Measurements from ENCODE around the gene PRKAR1B.

PRKAR1B gene

GRCh38 chr7:767580-767940 is 40.5 kb upstream of the PRKAR1B start:
- H3K9me3 Mint-ChIP-seq, result no peaks in the 10 kb centered on the region
- H3K27ac Mint-ChIP-seq, result no peak overlapping the region
- H3K4me3 Mint-ChIP-seq, result no peak overlapping the region
- no peaks in the 10 kb centered on the region for H3K4me1 Mint-ChIP-seq (ENCODE audit: low read depth in 2 of 2)
- DNase-seq (no peak), ATAC-seq (replicated peaks) (no peak)
- peaks cover 12% of the 10 kb centered on the region for H3K36me3 Mint-ChIP-seq (ENCODE audit: insufficient read depth)
- H3K27me3 Mint-ChIP-seq, result no peaks in the 10 kb centered on the region

GRCh38 chr7:765383-765782 is 38.3 kb upstream of the PRKAR1B start:
- Mint-ChIP-seq H3K36me3 (ENCODE audit: insufficient read depth) (peaks cover 21% of the 10 kb centered on the region), H3K9me3 (no peaks in the 10 kb centered on the region), H3K4me3 (no peak overlapping the region), H3K27ac (no peak overlapping the region), H3K27me3 (no peaks in the 10 kb centered on the region), H3K4me1 (ENCODE audit: low read depth in 2 of 2) (no peaks in the 10 kb centered on the region)
- DNase-seq (no peak), ATAC-seq (replicated peaks) (no peak)

GRCh38 chr7:763762-764161 is 36.7 kb upstream of the PRKAR1B start:
- peaks cover 27% of the 10 kb centered on the region for H3K36me3 Mint-ChIP-seq (ENCODE audit: insufficient read depth)
- no peaks in the 10 kb centered on the region for H3K4me1 Mint-ChIP-seq (ENCODE audit: low read depth in 2 of 2)
- no peaks in the 10 kb centered on the region for H3K9me3 Mint-ChIP-seq
- no peak overlapping the region for H3K27ac Mint-ChIP-seq
- H3K4me3 Mint-ChIP-seq, result no peak overlapping the region
- ATAC-seq (replicated peaks) (no peak), DNase-seq (no peak)
- H3K27me3 Mint-ChIP-seq, result no peaks in the 10 kb centered on the region

- DNase-seq, result no peak
- Mint-ChIP-seq H3K4me3 (no peak overlapping the region), H3K36me3 (ENCODE audit: insufficient read depth) (peaks cover 30% of the 10 kb centered on the region), H3K4me1 (ENCODE audit: low read depth in 2 of 2) (no peaks in the 10 kb centered on the region), H3K9me3 (no peaks in the 10 kb centered on the region), H3K27ac (no peak overlapping the region), H3K27me3 (no peaks in the 10 kb centered on the region)
- no peak for ATAC-seq (replicated peaks)
These were observed 35.8 kb upstream of the PRKAR1B start for GRCh38 chr7:762885-763284.

GRCh38 chr7:761631-762030 is 34.5 kb upstream of the PRKAR1B start:
- no peak for ATAC-seq (replicated peaks)
- no peaks in the 10 kb centered on the region for H3K4me1 Mint-ChIP-seq (ENCODE audit: low read depth in 2 of 2)

GRCh38 chr7:761101-761500 is 34.0 kb upstream of the PRKAR1B start:
- H3K27ac Mint-ChIP-seq, result no peak overlapping the region
- H3K27me3 Mint-ChIP-seq, result no peaks in the 10 kb centered on the region

More at GRCh38 chr7:761631-762030, 34.5 kb upstream of the PRKAR1B start:
- Mint-ChIP-seq H3K4me3 (no peak overlapping the region), H3K9me3 (no peaks in the 10 kb centered on the region), H3K27ac (no peak overlapping the region), H3K27me3 (no peaks in the 10 kb centered on the region), H3K36me3 (ENCODE audit: insufficient read depth) (peaks cover 30% of the 10 kb centered on the region)
- no peak for DNase-seq

GRCh38 chr7:760006-760405 is 32.9 kb upstream of the PRKAR1B start:
- Mint-ChIP-seq H3K36me3 (ENCODE audit: insufficient read depth) (peaks cover 28% of the 10 kb centered on the region), H3K27me3 (no peaks in the 10 kb centered on the region), H3K4me3 (no peak overlapping the region), H3K9me3 (no peaks in the 10 kb centered on the region), H3K27ac (no peak overlapping the region), H3K4me1 (ENCODE audit: low read depth in 2 of 2) (no peaks in the 10 kb centered on the region)
- ATAC-seq (replicated peaks) (no peak), DNase-seq (no peak)

More at GRCh38 chr7:761101-761500, 34.0 kb upstream of the PRKAR1B start:
- no peaks in the 10 kb centered on the region for H3K4me1 Mint-ChIP-seq (ENCODE audit: low read depth in 2 of 2)
- DNase-seq (no peak), ATAC-seq (replicated peaks) (no peak)
- H3K9me3 Mint-ChIP-seq, result no peaks in the 10 kb centered on the region
- no peak overlapping the region for H3K4me3 Mint-ChIP-seq
- H3K36me3 Mint-ChIP-seq (ENCODE audit: insufficient read depth), result peaks cover 30% of the 10 kb centered on the region

- Mint-ChIP-seq H3K9me3 (no peaks in the 10 kb centered on the region), H3K4me1 (ENCODE audit: low read depth in 2 of 2) (no peaks in the 10 kb centered on the region), H3K27me3 (no peaks in the 10 kb centered on the region), H3K4me3 (no peak overlapping the region), H3K27ac (no peak overlapping the region), H3K36me3 (ENCODE audit: insufficient read depth) (peaks cover 33% of the 10 kb centered on the region)
- DNase-seq (no peak), ATAC-seq (replicated peaks) (no peak)
These were observed 32.5 kb upstream of the PRKAR1B start for GRCh38 chr7:759569-759968.

- H3K27me3 Mint-ChIP-seq, result no peaks in the 10 kb centered on the region
- no peak for DNase-seq
These were observed 30.7 kb upstream of the PRKAR1B start for GRCh38 chr7:757741-758163.

GRCh38 chr7:756928-757560 is 30.0 kb upstream of the PRKAR1B start:
- Mint-ChIP-seq H3K36me3 (ENCODE audit: insufficient read depth) (peaks cover 33% of the 10 kb centered on the region), H3K4me3 (no peak overlapping the region), H3K4me1 (ENCODE audit: low read depth in 2 of 2) (no peaks in the 10 kb centered on the region), H3K27me3 (no peaks in the 10 kb centered on the region), H3K9me3 (no peaks in the 10 kb centered on the region), H3K27ac (no peak overlapping the region)
- ATAC-seq (replicated peaks) (no peak), DNase-seq (no peak)

More at GRCh38 chr7:757741-758163, 30.7 kb upstream of the PRKAR1B start:
- Mint-ChIP-seq H3K36me3 (ENCODE audit: insufficient read depth) (peaks cover 38% of the 10 kb centered on the region), H3K4me3 (no peak overlapping the region), H3K27ac (no peak overlapping the region), H3K9me3 (no peaks in the 10 kb centered on the region), H3K4me1 (ENCODE audit: low read depth in 2 of 2) (no peaks in the 10 kb centered on the region)
- no peak for ATAC-seq (replicated peaks)

- ATAC-seq (replicated peaks), result no peak
- Mint-ChIP-seq H3K4me1 (ENCODE audit: low read depth in 2 of 2) (no peaks in the 10 kb centered on the region), H3K9me3 (no peaks in the 10 kb centered on the region), H3K27me3 (no peaks in the 10 kb centered on the region), H3K4me3 (no peak overlapping the region), H3K27ac (no peak overlapping the region), H3K36me3 (ENCODE audit: insufficient read depth) (peaks cover 28% of the 10 kb centered on the region)
- DNase-seq, result no peak
These were observed 29.3 kb upstream of the PRKAR1B start for GRCh38 chr7:756231-756927.

- peaks cover 28% of the 10 kb centered on the region for H3K36me3 Mint-ChIP-seq (ENCODE audit: insufficient read depth)
- DNase-seq (no peak), ATAC-seq (replicated peaks) (no peak)
- H3K9me3 Mint-ChIP-seq, result no peaks in the 10 kb centered on the region
- H3K27ac Mint-ChIP-seq, result no peak overlapping the region
- H3K4me1 Mint-ChIP-seq (ENCODE audit: low read depth in 2 of 2), result no peaks in the 10 kb centered on the region
- no peaks in the 10 kb centered on the region for H3K27me3 Mint-ChIP-seq
- no peak overlapping the region for H3K4me3 Mint-ChIP-seq
These were observed 28.3 kb upstream of the PRKAR1B start for GRCh38 chr7:755413-755805.

GRCh38 chr7:754531-755412 is 27.7 kb upstream of the PRKAR1B start:
- ATAC-seq (replicated peaks) (no peak), DNase-seq (no peak)
- H3K4me3 Mint-ChIP-seq, result no peak overlapping the region
- H3K9me3 Mint-ChIP-seq, result no peaks in the 10 kb centered on the region
- H3K36me3 Mint-ChIP-seq (ENCODE audit: insufficient read depth), result peaks cover 25% of the 10 kb centered on the region
- no peaks in the 10 kb centered on the region for H3K27me3 Mint-ChIP-seq
- H3K27ac Mint-ChIP-seq, result no peak overlapping the region
- no peaks in the 10 kb centered on the region for H3K4me1 Mint-ChIP-seq (ENCODE audit: low read depth in 2 of 2)

- no peaks in the 10 kb centered on the region for H3K27me3 Mint-ChIP-seq
- no peak overlapping the region for H3K4me3 Mint-ChIP-seq
These were observed 26.1 kb upstream of the PRKAR1B start for GRCh38 chr7:753190-753589.

More at GRCh38 chr7:753190-753589, 26.1 kb upstream of the PRKAR1B start:
- H3K4me1 Mint-ChIP-seq (ENCODE audit: low read depth in 2 of 2), result no peaks in the 10 kb centered on the region
- ATAC-seq (replicated peaks) (no peak), DNase-seq (no peak)
- H3K36me3 Mint-ChIP-seq (ENCODE audit: insufficient read depth), result peaks cover 14% of the 10 kb centered on the region
- H3K9me3 Mint-ChIP-seq, result no peaks in the 10 kb centered on the region
- no peak overlapping the region for H3K27ac Mint-ChIP-seq

Measured in effector memory CD8-positive, alpha-beta T cell (primary cell).